ENCODE data around the gene TPK1. TPM values are rescaled to one million over a fixed set of nuclear protein-coding genes. Genes with fewer than 3 reads are reported as not detected.
A peak's percentile ranks its signal among the peaks of the same experiment; 100 is the strongest.

The TPK1 gene
- total RNA-seq, 1 donor, result 22.6 TPM

GRCh38 chr7:144835155-144835611 lies 670 bp downstream of the TPK1 start:
- peaks cover 28% of the 10 kb centered on the region for H3K4me1 ChIP-seq (ENCODE audit: insufficient read depth, low read length)
- no peaks in the 10 kb centered on the region for H3K27me3 ChIP-seq (ENCODE audit: insufficient read depth, low read length)
- H3K9me3 ChIP-seq (ENCODE audit: low read depth, low read length), result no peaks in the 10 kb centered on the region
- peak overlapping the region; percentile 97 for H3K4me3 ChIP-seq (ENCODE audit: low read length)

- Histone ChIP-seq H3K9me3 (ENCODE audit: low read depth, low read length) (no peaks in the 10 kb centered on the region), H3K4me3 (ENCODE audit: low read length) (peak overlapping the region; percentile 97), H3K27me3 (ENCODE audit: insufficient read depth, low read length) (no peaks in the 10 kb centered on the region), H3K4me1 (ENCODE audit: insufficient read depth, low read length) (peaks cover 28% of the 10 kb centered on the region)
These were observed 1.2 kb downstream of the TPK1 start for GRCh38 chr7:144834641-144835144.

- peaks cover 18% of the 10 kb centered on the region for H3K4me1 ChIP-seq (ENCODE audit: insufficient read depth, low read length)
- H3K9me3 ChIP-seq (ENCODE audit: low read depth, low read length), result no peaks in the 10 kb centered on the region
- H3K27me3 ChIP-seq (ENCODE audit: insufficient read depth, low read length), result no peaks in the 10 kb centered on the region
- no peak overlapping the region for H3K4me3 ChIP-seq (ENCODE audit: low read length)
These were observed 5.0 kb downstream of the TPK1 start for GRCh38 chr7:144830811-144831210.

- Histone ChIP-seq H3K27me3 (ENCODE audit: insufficient read depth, low read length) (no peaks in the 10 kb centered on the region), H3K4me1 (ENCODE audit: insufficient read depth, low read length) (peaks cover 22% of the 10 kb centered on the region), H3K9me3 (ENCODE audit: low read depth, low read length) (no peaks in the 10 kb centered on the region), H3K4me3 (ENCODE audit: low read length) (no peak overlapping the region)
These were observed 5.6 kb downstream of the TPK1 start for GRCh38 chr7:144830024-144830785.

- no peak overlapping the region for H3K4me3 ChIP-seq (ENCODE audit: low read length)
- H3K4me1 ChIP-seq (ENCODE audit: insufficient read depth, low read length), result peaks cover 8% of the 10 kb centered on the region
- no peaks in the 10 kb centered on the region for H3K27me3 ChIP-seq (ENCODE audit: insufficient read depth, low read length)
- no peaks in the 10 kb centered on the region for H3K9me3 ChIP-seq (ENCODE audit: low read depth, low read length)
These were observed 8.2 kb downstream of the TPK1 start for GRCh38 chr7:144827621-144828020.

- H3K9me3 ChIP-seq (ENCODE audit: low read depth, low read length), result no peaks in the 10 kb centered on the region
- H3K27me3 ChIP-seq (ENCODE audit: insufficient read depth, low read length), result no peaks in the 10 kb centered on the region
- H3K4me3 ChIP-seq (ENCODE audit: low read length), result no peak overlapping the region
- H3K4me1 ChIP-seq (ENCODE audit: insufficient read depth, low read length), result peaks cover 10% of the 10 kb centered on the region
These were observed 9.6 kb downstream of the TPK1 start for GRCh38 chr7:144826208-144826607.

- H3K9me3 ChIP-seq (ENCODE audit: low read depth, low read length), result no peaks in the 10 kb centered on the region
- no peak overlapping the region for H3K4me3 ChIP-seq (ENCODE audit: low read length)
- H3K27me3 ChIP-seq (ENCODE audit: insufficient read depth, low read length), result no peaks in the 10 kb centered on the region
- peaks cover 14% of the 10 kb centered on the region for H3K4me1 ChIP-seq (ENCODE audit: insufficient read depth, low read length)
These were observed 11.5 kb downstream of the TPK1 start for GRCh38 chr7:144824360-144824759.

GRCh38 chr7:144822223-144822622 lies 13.6 kb downstream of the TPK1 start:
- no peaks in the 10 kb centered on the region for H3K9me3 ChIP-seq (ENCODE audit: low read depth, low read length)
- H3K4me1 ChIP-seq (ENCODE audit: insufficient read depth, low read length), result peaks cover 28% of the 10 kb centered on the region
- no peaks in the 10 kb centered on the region for H3K27me3 ChIP-seq (ENCODE audit: insufficient read depth, low read length)
- no peak overlapping the region for H3K4me3 ChIP-seq (ENCODE audit: low read length)

GRCh38 chr7:144821067-144821466 lies 14.8 kb downstream of the TPK1 start:
- peaks cover 28% of the 10 kb centered on the region for H3K4me1 ChIP-seq (ENCODE audit: insufficient read depth, low read length)
- H3K4me3 ChIP-seq (ENCODE audit: low read length), result no peak overlapping the region
- H3K27me3 ChIP-seq (ENCODE audit: insufficient read depth, low read length), result no peaks in the 10 kb centered on the region
- H3K9me3 ChIP-seq (ENCODE audit: low read depth, low read length), result no peaks in the 10 kb centered on the region

GRCh38 chr7:144820552-144820951 lies 15.3 kb downstream of the TPK1 start:
- Histone ChIP-seq H3K27me3 (ENCODE audit: insufficient read depth, low read length) (no peaks in the 10 kb centered on the region), H3K4me3 (ENCODE audit: low read length) (no peak overlapping the region), H3K9me3 (ENCODE audit: low read depth, low read length) (no peaks in the 10 kb centered on the region), H3K4me1 (ENCODE audit: insufficient read depth, low read length) (peaks cover 27% of the 10 kb centered on the region)

- no peaks in the 10 kb centered on the region for H3K27me3 ChIP-seq (ENCODE audit: insufficient read depth, low read length)
- H3K9me3 ChIP-seq (ENCODE audit: low read depth, low read length), result no peaks in the 10 kb centered on the region
- H3K4me3 ChIP-seq (ENCODE audit: low read length), result no peak overlapping the region
- peaks cover 22% of the 10 kb centered on the region for H3K4me1 ChIP-seq (ENCODE audit: insufficient read depth, low read length)
These were observed 16.3 kb downstream of the TPK1 start for GRCh38 chr7:144819566-144819965.

GRCh38 chr7:144818511-144818910 lies 17.3 kb downstream of the TPK1 start:
- Histone ChIP-seq H3K9me3 (ENCODE audit: low read depth, low read length) (no peaks in the 10 kb centered on the region), H3K27me3 (ENCODE audit: insufficient read depth, low read length) (no peaks in the 10 kb centered on the region), H3K4me3 (ENCODE audit: low read length) (no peak overlapping the region), H3K4me1 (ENCODE audit: insufficient read depth, low read length) (peaks cover 22% of the 10 kb centered on the region)

GRCh38 chr7:144817001-144817400 lies 18.9 kb downstream of the TPK1 start:
- Histone ChIP-seq H3K4me1 (ENCODE audit: insufficient read depth, low read length) (peaks cover 22% of the 10 kb centered on the region), H3K9me3 (ENCODE audit: low read depth, low read length) (no peaks in the 10 kb centered on the region), H3K27me3 (ENCODE audit: insufficient read depth, low read length) (no peaks in the 10 kb centered on the region), H3K4me3 (ENCODE audit: low read length) (no peak overlapping the region)

GRCh38 chr7:144814299-144814698 lies 21.6 kb downstream of the TPK1 start:
- Histone ChIP-seq H3K4me3 (ENCODE audit: low read length) (no peak overlapping the region), H3K9me3 (ENCODE audit: low read depth, low read length) (no peaks in the 10 kb centered on the region), H3K27me3 (ENCODE audit: insufficient read depth, low read length) (no peaks in the 10 kb centered on the region), H3K4me1 (ENCODE audit: insufficient read depth, low read length) (peaks cover 21% of the 10 kb centered on the region)

- no peaks in the 10 kb centered on the region for H3K27me3 ChIP-seq (ENCODE audit: insufficient read depth, low read length)
- H3K4me1 ChIP-seq (ENCODE audit: insufficient read depth, low read length), result peaks cover 8% of the 10 kb centered on the region
- no peaks in the 10 kb centered on the region for H3K9me3 ChIP-seq (ENCODE audit: low read depth, low read length)
- H3K4me3 ChIP-seq (ENCODE audit: low read length), result no peak overlapping the region
These were observed 23.2 kb downstream of the TPK1 start for GRCh38 chr7:144812379-144813283.

Data from mononuclear cell (primary cell).